Measurements from ENCODE around the gene SESN1. TPM values are rescaled to one million over a fixed set of nuclear protein-coding genes. Genes with fewer than 3 reads are reported as not detected.

The SESN1 gene
- polyA plus RNA-seq, 1 experiment: 9.1 TPM

DNA sequence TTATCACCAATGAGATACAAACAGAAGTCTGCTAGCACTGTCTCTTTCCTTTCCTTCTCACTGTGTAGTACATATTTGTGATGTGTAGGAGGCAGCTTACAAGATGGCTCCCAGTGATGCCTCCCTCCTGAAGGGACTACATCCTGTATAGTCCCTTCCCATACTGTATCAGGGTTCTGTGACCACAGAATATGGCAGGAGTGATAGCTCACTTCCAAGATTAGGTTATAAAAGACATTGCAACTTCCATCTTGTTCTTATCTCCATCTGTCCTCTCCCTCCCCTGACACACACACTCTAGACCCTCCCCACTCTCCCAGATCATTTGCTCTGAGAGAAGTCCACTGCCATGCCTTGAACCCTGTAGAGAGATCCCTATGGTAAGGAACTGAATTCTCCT is 38.0 kb downstream of the SESN1 start:
- Histone ChIP-seq H3K27me3 (ENCODE audit: control insufficient read depth, insufficient read depth, low read length) (no peaks in the 10 kb centered on the region), H3K4me3 (ENCODE audit: low read depth, low read length) (no peak overlapping the region), H3K36me3 (ENCODE audit: control insufficient read depth, insufficient read depth, low read length) (no peaks in the 10 kb centered on the region)
- CTCF ChIA-PET: interaction anchor here (1.1 to 1.6 kb wide), 3 partner anchors 17 to 141 kb away, joined by 3 read pairs; no protein-coding TSS in a partner anchor
- TF ChIP-seq, protein P1, sequence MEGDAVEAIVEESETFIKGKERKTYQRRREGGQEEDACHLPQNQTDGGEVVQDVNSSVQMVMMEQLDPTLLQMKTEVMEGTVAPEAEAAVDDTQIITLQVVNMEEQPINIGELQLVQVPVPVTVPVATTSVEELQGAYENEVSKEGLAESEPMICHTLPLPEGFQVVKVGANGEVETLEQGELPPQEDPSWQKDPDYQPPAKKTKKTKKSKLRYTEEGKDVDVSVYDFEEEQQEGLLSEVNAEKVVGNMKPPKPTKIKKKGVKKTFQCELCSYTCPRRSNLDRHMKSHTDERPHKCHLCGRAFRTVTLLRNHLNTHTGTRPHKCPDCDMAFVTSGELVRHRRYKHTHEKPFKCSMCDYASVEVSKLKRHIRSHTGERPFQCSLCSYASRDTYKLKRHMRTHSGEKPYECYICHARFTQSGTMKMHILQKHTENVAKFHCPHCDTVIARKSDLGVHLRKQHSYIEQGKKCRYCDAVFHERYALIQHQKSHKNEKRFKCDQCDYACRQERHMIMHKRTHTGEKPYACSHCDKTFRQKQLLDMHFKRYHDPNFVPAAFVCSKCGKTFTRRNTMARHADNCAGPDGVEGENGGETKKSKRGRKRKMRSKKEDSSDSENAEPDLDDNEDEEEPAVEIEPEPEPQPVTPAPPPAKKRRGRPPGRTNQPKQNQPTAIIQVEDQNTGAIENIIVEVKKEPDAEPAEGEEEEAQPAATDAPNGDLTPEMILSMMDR (IDR thresholded peaks at IDR 0.05; ENCODE audit: insufficient read depth, low read depth, low read length): no peak
- POLR2A ChIA-PET: no interaction called here
- no peak for DNase-seq (ENCODE audit: low read depth)

DNA sequence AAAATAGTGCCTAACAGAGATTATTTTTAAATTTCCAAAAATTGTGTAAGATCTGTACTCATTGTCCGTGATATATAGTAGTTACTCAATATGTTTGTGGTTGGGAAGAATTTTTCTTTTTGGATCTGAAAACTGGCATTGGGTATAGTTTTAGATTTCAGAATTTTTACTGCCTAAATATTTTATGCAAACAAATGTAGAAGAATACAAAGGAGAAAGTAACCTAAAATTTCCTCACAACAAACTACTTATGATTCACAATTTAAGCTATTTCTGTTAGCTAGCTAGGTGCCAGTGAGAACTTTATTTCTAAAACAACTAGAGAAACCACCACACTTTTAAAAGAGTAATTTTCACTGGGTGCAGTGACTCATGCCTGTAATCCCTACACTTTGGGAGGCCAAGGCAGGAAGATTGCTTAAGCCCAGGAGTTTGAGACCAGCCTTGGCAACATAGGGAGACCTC is 38.8 kb downstream of the SESN1 start:
- TF ChIP-seq, protein P1 (IDR thresholded peaks at IDR 0.05; ENCODE audit: insufficient read depth, low read depth, low read length): no peak
- POLR2A ChIA-PET: no interaction called here
- Histone ChIP-seq H3K36me3 (ENCODE audit: control insufficient read depth, insufficient read depth, low read length) (no peaks in the 10 kb centered on the region), H3K4me3 (ENCODE audit: low read depth, low read length) (no peak overlapping the region), H3K27me3 (ENCODE audit: control insufficient read depth, insufficient read depth, low read length) (no peaks in the 10 kb centered on the region)
- CTCF ChIA-PET: no interaction called here
- no peak for DNase-seq (ENCODE audit: low read depth)

DNA sequence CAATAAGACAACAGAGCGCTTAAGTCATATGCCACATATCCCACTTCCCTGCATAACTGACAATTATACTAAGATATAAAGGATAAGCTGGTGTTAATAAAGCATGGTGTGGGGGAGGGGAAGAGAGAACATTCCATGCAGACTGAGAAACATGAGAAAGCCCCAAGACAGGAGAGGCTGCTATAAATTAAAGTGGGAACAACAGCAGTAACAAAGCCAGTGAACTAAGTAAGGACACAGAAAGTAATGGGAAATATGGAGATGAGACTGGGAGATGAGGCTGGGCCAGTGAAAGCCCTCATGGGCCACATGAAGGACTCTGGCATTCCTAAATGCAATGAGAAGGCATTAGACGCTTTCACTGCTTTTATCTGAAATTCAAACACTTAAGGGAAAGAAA is 41.3 kb downstream of the SESN1 start:
- ChIA-PET POLR2A (no interaction called here), CTCF (interaction anchor here (0.7 kb wide), 1 partner anchor 12 kb away, joined by 4 read pairs; no protein-coding TSS in a partner anchor)
- no peak for DNase-seq (ENCODE audit: low read depth)
- Histone ChIP-seq H3K27me3 (ENCODE audit: control insufficient read depth, insufficient read depth, low read length) (no peaks in the 10 kb centered on the region), H3K4me3 (ENCODE audit: low read depth, low read length) (no peak overlapping the region), H3K36me3 (ENCODE audit: control insufficient read depth, insufficient read depth, low read length) (no peaks in the 10 kb centered on the region)
- TF ChIP-seq, protein P1 (IDR thresholded peaks at IDR 0.05; ENCODE audit: insufficient read depth, low read depth, low read length): no peak

DNA sequence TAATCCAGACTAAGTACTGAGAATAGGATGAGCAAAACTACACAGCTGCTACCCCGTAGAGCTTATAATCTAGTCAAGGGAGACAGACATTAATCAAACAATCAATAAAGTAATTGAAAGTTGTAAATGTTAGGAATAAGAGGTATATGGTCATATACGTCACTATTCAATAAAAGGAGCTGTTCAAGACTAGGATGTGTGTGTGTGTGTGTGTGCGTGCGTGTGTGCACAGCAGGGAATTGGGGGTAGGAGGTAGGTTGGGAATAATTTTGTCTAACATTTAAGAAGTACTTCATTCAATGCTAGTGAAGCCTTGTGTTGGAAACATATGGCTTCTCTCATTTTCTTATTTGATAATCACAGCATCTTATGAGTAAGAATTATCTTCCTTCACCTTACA is 41.8 kb downstream of the SESN1 start:
- Histone ChIP-seq H3K36me3 (ENCODE audit: control insufficient read depth, insufficient read depth, low read length) (no peaks in the 10 kb centered on the region), H3K27me3 (ENCODE audit: control insufficient read depth, insufficient read depth, low read length) (no peaks in the 10 kb centered on the region), H3K4me3 (ENCODE audit: low read depth, low read length) (no peak overlapping the region)
- TF ChIP-seq, protein P1 (IDR thresholded peaks at IDR 0.05; ENCODE audit: insufficient read depth, low read depth, low read length): no peak
- CTCF ChIA-PET: interaction anchor here (0.7 to 0.9 kb wide), 2 partner anchors 12 to 18 kb away, joined by 3 to 4 read pairs; no protein-coding TSS in a partner anchor
- POLR2A ChIA-PET: no interaction called here
- DNase-seq (ENCODE audit: low read depth): no peak

DNA sequence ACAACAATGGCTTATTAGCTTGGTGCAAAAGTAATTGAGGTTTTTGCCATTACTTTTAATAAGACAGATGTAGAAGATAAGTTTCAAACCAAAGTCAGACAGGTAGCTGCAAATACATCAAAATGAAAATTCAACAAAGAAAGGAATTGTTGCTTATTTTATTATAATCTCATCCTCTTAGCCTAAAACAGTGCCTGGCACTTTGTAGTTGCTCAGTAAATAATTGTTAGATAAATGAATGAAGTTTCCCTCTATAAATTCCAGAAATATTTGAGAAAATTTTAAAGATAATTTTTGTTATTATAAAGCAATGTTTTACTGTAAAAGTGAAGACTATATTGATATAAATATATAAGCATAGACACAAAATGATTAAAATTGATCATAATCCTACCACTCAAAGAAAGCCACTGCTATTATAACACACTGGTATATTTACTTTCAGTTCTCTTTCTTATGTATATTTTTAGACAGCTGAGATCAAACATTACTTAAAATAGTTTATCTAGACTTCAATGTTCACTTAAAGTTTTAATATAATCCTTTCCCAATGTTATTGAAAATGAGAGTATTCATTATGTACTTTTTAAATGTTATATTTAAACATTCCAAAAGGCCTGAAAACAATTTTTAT is 42.5 kb downstream of the SESN1 start:
- CTCF ChIA-PET: interaction anchor here (0.9 to 1.5 kb wide), 2 partner anchors 12 to 19 kb away, joined by 3 to 4 read pairs; no protein-coding TSS in a partner anchor
- TF ChIP-seq, protein P1 (IDR thresholded peaks at IDR 0.05; ENCODE audit: insufficient read depth, low read depth, low read length): no peak
- no peak for DNase-seq (ENCODE audit: low read depth)
- POLR2A ChIA-PET: no interaction called here
- Histone ChIP-seq H3K36me3 (ENCODE audit: control insufficient read depth, insufficient read depth, low read length) (no peaks in the 10 kb centered on the region), H3K4me3 (ENCODE audit: low read depth, low read length) (no peak overlapping the region), H3K27me3 (ENCODE audit: control insufficient read depth, insufficient read depth, low read length) (no peaks in the 10 kb centered on the region)
